Neural cell (in vitro differentiated cells): ENCODE data around the gene TSPO. TPM values are rescaled to one million over a fixed set of nuclear protein-coding genes. Genes with fewer than 3 reads are reported as not detected.

ENCODE experiments used
- H2AFZ ChIP-seq: fragments of 200-600, 300-800 bp; sonication (generic), shearing (Covaris generic); 2 replicates; pipeline ENCODE4 v1.6.0; 2014; ENCODE audit warnings: low read depth, mild to moderate bottlenecking, antibody characterized with exemption, low read length, moderate library complexity
- H3F3A ChIP-seq: fragments of 200-600 bp; shearing (Covaris generic); 2 replicates; pipeline ENCODE4 v1.6.1; 2016; ENCODE audit warnings: mild to moderate bottlenecking, moderate library complexity, mixed read lengths, antibody characterized with exemption, low read length; ENCODE audit not compliant: insufficient read depth, poor library complexity, severe bottlenecking
- H3K27ac ChIP-seq: fragments of 200-600, 300-800 bp; sonication (generic), shearing (Covaris generic); 2 replicates; pipeline ENCODE4 v1.5.1; 2014; ENCODE audit warnings: mild to moderate bottlenecking, low read length, moderate library complexity
- H3K27me3 ChIP-seq: fragments of 300-800, 200-600 bp; sonication (generic), shearing (Covaris generic); 2 replicates; pipeline ENCODE4 v1.6.0; 2014; ENCODE audit warnings: mild to moderate bottlenecking, low read depth, low read length, moderate library complexity; ENCODE audit not compliant: insufficient read depth
- H3K36me3 ChIP-seq: fragments of 300-800, 200-600 bp; sonication (generic), shearing (Covaris generic); 2 replicates; pipeline ENCODE4 v1.5.1; 2014; ENCODE audit warnings: mild to moderate bottlenecking, antibody characterized with exemption, low read length, moderate library complexity; ENCODE audit not compliant: insufficient read depth
- H3K4me2 ChIP-seq: fragments of 300-800, 200-600 bp; sonication (generic), shearing (Covaris generic); 2 replicates; pipeline ENCODE4 v1.6.0; 2014; ENCODE audit warnings: mild to moderate bottlenecking, low read length
- H3K4me3 ChIP-seq: fragments of 300-800, 200-600 bp; sonication (generic), shearing (Covaris generic); 2 replicates; pipeline ENCODE4 v1.5.1; 2014; ENCODE audit warnings: mild to moderate bottlenecking, low read length, moderate library complexity
- H3K79me2 ChIP-seq: fragments of 200-600 bp; shearing (Covaris generic); replicated peaks from 2 replicates; pipeline ENCODE4 v1.6.0; 2014; ENCODE audit warnings: mild to moderate bottlenecking, low read length, moderate library complexity; ENCODE audit not compliant: insufficient read depth
- H3K9ac ChIP-seq: fragments of 300-800, 200-600 bp; sonication (generic), shearing (Covaris generic); 2 replicates; pipeline ENCODE4 v1.6.1; 2016; ENCODE audit warnings: mild to moderate bottlenecking, low read length, mixed read lengths
- H3K9me2 ChIP-seq: fragments of 200-600 bp; shearing (Covaris generic); 2 replicates; pipeline ENCODE4 v1.6.1; 2016; ENCODE audit warnings: mild to moderate bottlenecking, low read length, mixed read lengths; ENCODE audit not compliant: insufficient read depth
- H3K9me3 ChIP-seq: fragments of 200-600, 300-800 bp; sonication (generic), shearing (Covaris generic); 2 replicates; pipeline ENCODE4 v1.6.1; 2016; ENCODE audit warnings: mild to moderate bottlenecking, mixed run types, low read length, moderate library complexity, mixed read lengths
- H4K20me1 ChIP-seq: fragments of 200-600 bp; shearing (Covaris generic); 2 replicates; pipeline ENCODE4 v1.6.1; 2016; ENCODE audit warnings: mild to moderate bottlenecking, mixed run types; ENCODE audit not compliant: insufficient read depth
- EP300 ChIP-seq: fragments of 450-650 bp; conservative IDR thresholded peaks from 2 replicates; pipeline ENCODE4 v1.6.1; 2014; ENCODE audit warnings: antibody characterized with exemption, mild to moderate bottlenecking, moderate library complexity; ENCODE audit not compliant: poor library complexity, severe bottlenecking
- EZH2 ChIP-seq: fragments of 200-600, 300-800 bp; shearing (Covaris generic), sonication (generic); IDR thresholded peaks from 2 replicates; pipeline ENCODE4 v1.6.1; 2014; ENCODE audit warnings: antibody characterized with exemption, low read length, borderline replicate concordance, mild to moderate bottlenecking; ENCODE audit not compliant: insufficient read depth, poor library complexity, severe bottlenecking
- MXI1 ChIP-seq: fragments of 450-650 bp; conservative IDR thresholded peaks from 2 replicates; pipeline ENCODE4 v1.6.1; 2014; ENCODE audit warnings: antibody characterized with exemption, mild to moderate bottlenecking; ENCODE audit not compliant: poor library complexity, severe bottlenecking
- POLR2AphosphoS5 ChIP-seq: IDR thresholded peaks from 2 replicates; pipeline ENCODE4 v1.6.1; 2012
- RAD21 ChIP-seq: fragments of 450-650 bp; conservative IDR thresholded peaks from 2 replicates; pipeline ENCODE4 v1.6.1; 2014; ENCODE audit warnings: antibody characterized with exemption, mild to moderate bottlenecking, moderate library complexity
- polyA plus RNA-seq: library from polyadenylated mRNA; depleted of rRNA; stranded (reverse); fragments of >200 nt; gene quantifications from 2 replicates; pipeline ENCODE4 v1.2.3, GENCODE V29; 2014
- TF ChIP-seq, protein P1 (sequence below): fragments of 450-650 bp; IDR thresholded peaks from 2 replicates; pipeline ENCODE4 v1.5.1; 2014; ENCODE audit warnings: antibody characterized with exemption, mild to moderate bottlenecking, moderate library complexity; ENCODE audit not compliant: poor library complexity, severe bottlenecking

Gene TSPO
- polyA plus RNA-seq, 1 donor from 2014 or later: not detected

GRCh38 chr22:43168471-43169309 is 17.3 kb downstream of the TSPO start:
- no peak overlapping the region for H3K9ac ChIP-seq
- no peak overlapping the region for H3K4me3 ChIP-seq
- no peak overlapping the region for H3K27ac ChIP-seq
- H3K27me3 ChIP-seq: no peaks in the 10 kb centered on the region
- no peaks in the 10 kb centered on the region for H3K9me3 ChIP-seq
- H2AFZ ChIP-seq: no peak overlapping the region
- no peaks in the 10 kb centered on the region for H3F3A ChIP-seq
- no peaks in the 10 kb centered on the region for H3K36me3 ChIP-seq
- H3K9me2 ChIP-seq: no peaks in the 10 kb centered on the region
- H4K20me1 ChIP-seq: no peaks in the 10 kb centered on the region
- TF ChIP-seq, protein P1, sequence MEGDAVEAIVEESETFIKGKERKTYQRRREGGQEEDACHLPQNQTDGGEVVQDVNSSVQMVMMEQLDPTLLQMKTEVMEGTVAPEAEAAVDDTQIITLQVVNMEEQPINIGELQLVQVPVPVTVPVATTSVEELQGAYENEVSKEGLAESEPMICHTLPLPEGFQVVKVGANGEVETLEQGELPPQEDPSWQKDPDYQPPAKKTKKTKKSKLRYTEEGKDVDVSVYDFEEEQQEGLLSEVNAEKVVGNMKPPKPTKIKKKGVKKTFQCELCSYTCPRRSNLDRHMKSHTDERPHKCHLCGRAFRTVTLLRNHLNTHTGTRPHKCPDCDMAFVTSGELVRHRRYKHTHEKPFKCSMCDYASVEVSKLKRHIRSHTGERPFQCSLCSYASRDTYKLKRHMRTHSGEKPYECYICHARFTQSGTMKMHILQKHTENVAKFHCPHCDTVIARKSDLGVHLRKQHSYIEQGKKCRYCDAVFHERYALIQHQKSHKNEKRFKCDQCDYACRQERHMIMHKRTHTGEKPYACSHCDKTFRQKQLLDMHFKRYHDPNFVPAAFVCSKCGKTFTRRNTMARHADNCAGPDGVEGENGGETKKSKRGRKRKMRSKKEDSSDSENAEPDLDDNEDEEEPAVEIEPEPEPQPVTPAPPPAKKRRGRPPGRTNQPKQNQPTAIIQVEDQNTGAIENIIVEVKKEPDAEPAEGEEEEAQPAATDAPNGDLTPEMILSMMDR: no peak
- TF ChIP-seq EZH2 (no peak), POLR2AphosphoS5 (no peak), EP300 (no peak), RAD21 (no peak)
- no peaks in the 10 kb centered on the region for H3K79me2 ChIP-seq
- no peak overlapping the region for H3K4me2 ChIP-seq

- H3K27me3 ChIP-seq: no peaks in the 10 kb centered on the region
- no peaks in the 10 kb centered on the region for H3K36me3 ChIP-seq
- no peak for TF ChIP-seq MXI1
- TF ChIP-seq EZH2: no peak
- no peak for TF ChIP-seq POLR2AphosphoS5
- H3K9me2 ChIP-seq: no peaks in the 10 kb centered on the region
- no peak overlapping the region for H3K9ac ChIP-seq
- H3K9me3 ChIP-seq: no peaks in the 10 kb centered on the region
- no peak overlapping the region for H2AFZ ChIP-seq
- no peaks in the 10 kb centered on the region for H4K20me1 ChIP-seq
- no peak overlapping the region for H3K4me2 ChIP-seq
- no peak overlapping the region for H3K27ac ChIP-seq
- no peak overlapping the region for H3K4me3 ChIP-seq
- H3K79me2 ChIP-seq: no peaks in the 10 kb centered on the region
- H3F3A ChIP-seq: no peaks in the 10 kb centered on the region
Measured at GRCh38 chr22:43169310-43170130, 18.2 kb downstream of the TSPO start.

- no peaks in the 10 kb centered on the region for H4K20me1 ChIP-seq
- TF ChIP-seq RAD21: no peak
- no peaks in the 10 kb centered on the region for H3K79me2 ChIP-seq
- H3F3A ChIP-seq: no peaks in the 10 kb centered on the region
- no peak overlapping the region for H3K4me2 ChIP-seq
- no peak overlapping the region for H3K27ac ChIP-seq
- H3K27me3 ChIP-seq: no peaks in the 10 kb centered on the region
- no peaks in the 10 kb centered on the region for H3K36me3 ChIP-seq
- H3K9me3 ChIP-seq: no peaks in the 10 kb centered on the region
- H3K9ac ChIP-seq: no peak overlapping the region
- no peaks in the 10 kb centered on the region for H3K9me2 ChIP-seq
- no peak overlapping the region for H2AFZ ChIP-seq
- no peak overlapping the region for H3K4me3 ChIP-seq
Measured at GRCh38 chr22:43170131-43170480, 18.7 kb downstream of the TSPO start.
